ENCODE data around the gene ALPI.
A peak's percentile ranks its signal among the peaks of the same experiment; 100 is the strongest.
"Not testable (repeated sequence)": the region's sequence is repeated elsewhere in the genome, so short reads cannot be mapped to it uniquely, and the experiment has no call there.

ALPI gene

GRCh38 chr2:232443669-232444408, 12.1 kb upstream of the ALPI start:
- not testable (repeated sequence) for DNase-seq

DNA sequence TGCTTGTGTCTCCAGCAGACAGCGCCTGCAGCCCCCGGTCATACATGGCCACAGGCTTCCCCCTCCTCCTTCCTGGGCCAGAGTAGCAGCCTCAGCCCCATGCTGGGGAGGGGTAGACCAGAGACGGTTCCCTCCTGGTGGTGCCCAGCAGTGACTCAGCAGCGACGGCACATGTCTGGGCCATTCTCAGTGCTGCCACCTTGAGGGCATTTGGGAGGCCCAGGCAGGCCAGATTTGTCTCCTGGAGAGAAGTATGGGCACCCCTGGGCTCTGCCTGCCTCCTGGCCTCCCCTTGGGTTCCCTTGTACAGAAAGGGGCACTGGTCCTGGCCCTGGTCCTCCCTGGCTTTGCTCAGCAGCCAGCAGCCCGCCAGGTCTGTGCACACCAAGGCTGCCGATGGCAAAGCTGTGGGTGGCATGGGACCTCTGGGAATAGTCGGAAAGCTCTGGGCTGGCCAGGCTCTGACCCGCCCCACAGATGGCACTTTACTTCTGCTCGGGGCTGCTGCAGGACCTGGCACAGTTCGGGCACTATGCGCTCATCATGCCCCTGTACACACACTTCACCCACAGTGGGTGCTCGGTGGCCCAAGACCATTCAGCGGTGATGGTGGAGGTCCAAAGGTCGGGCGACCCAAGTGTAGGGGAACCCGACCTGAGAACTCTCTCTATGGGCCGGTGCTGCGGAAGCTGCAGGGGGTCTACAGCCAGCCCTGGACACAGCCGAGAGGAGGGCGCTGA, 11.4 kb upstream of the ALPI start:
- peak; percentile 1 for DNase-seq

GRCh38 chr2:232445149-232445885, 10.6 kb upstream of the ALPI start:
- not testable (repeated sequence) for DNase-seq

GRCh38 chr2:232446266-232446777, 9.6 kb upstream of the ALPI start:
- not testable (repeated sequence) for DNase-seq

DNA sequence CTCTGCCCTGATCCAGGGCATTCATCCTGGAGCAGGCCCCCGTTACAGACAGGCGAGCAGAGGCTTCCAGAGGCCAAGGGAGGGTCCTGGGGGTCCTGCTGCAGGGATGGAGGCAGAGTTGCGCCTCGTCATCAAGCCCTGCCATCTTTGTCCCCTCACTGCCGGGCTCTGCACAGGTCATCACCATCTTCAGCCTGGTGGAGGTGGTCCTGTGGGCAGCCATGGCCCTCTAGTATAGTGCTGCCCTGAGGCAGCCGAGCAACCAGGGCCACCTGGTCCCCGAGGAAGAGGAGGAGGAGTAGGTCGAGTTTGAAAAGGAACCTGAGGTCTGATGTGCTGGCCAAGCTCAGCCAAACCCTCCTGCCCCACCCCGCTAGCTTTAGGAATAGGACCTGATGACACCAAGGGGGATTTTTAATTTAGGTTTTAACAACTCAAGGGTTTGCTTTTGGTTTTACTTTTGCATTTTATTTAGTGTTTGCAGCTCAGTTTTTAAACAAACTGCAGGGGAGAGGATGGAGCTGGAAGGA, 8.8 kb upstream of the ALPI start:
- DNase-seq: no peak

GRCh38 chr2:232447638-232448303, 8.2 kb upstream of the ALPI start:
- no peak for DNase-seq

DNA sequence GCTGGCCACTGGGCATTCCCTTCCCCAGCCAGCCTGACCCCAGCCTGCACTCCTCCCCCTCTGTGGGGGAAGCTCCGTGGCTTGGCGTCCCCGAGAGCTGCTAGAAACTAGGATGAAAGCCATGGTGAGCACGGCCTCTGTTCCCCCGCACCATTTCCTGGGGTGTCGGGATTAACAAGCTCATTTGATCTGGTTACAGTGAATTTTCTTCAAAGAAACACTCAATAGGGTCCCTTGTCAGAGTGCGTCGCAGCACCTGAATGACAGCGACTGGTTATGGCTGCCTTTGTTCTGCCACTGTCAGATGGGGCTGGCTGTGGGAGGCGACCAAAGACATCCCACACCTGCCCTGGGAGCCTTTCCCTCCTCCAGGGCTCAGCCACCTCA, 7.7 kb upstream of the ALPI start:
- DNase-seq: no peak

GRCh38 chr2:232449964-232450363, 6.0 kb upstream of the ALPI start:
- no peak for DNase-seq

- DNase-seq: not testable (repeated sequence)
Observed at GRCh38 chr2:232451645-232452044, 4.3 kb upstream of the ALPI start.

DNA sequence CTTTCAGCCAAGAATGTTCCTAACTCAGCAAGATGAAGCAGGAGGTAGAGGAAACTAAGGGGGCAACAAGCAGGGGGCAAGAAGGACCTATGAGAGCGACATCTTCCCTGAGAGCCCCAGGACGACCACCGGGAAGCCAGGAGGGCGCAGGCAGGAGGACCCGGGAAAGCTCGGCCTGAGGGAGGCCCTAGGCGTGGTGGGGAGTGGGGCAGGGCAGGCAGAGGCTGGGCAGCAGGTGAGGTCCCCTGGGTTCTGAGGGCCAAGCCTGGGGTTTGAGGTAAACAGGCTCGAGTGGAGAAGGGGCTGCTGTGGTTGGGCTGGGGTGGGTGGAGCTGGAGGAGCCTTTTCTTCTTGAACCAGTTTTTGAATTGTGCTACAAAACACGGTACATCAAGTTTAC, 1.3 kb upstream of the ALPI start:
- DNase-seq: no peak

DNA sequence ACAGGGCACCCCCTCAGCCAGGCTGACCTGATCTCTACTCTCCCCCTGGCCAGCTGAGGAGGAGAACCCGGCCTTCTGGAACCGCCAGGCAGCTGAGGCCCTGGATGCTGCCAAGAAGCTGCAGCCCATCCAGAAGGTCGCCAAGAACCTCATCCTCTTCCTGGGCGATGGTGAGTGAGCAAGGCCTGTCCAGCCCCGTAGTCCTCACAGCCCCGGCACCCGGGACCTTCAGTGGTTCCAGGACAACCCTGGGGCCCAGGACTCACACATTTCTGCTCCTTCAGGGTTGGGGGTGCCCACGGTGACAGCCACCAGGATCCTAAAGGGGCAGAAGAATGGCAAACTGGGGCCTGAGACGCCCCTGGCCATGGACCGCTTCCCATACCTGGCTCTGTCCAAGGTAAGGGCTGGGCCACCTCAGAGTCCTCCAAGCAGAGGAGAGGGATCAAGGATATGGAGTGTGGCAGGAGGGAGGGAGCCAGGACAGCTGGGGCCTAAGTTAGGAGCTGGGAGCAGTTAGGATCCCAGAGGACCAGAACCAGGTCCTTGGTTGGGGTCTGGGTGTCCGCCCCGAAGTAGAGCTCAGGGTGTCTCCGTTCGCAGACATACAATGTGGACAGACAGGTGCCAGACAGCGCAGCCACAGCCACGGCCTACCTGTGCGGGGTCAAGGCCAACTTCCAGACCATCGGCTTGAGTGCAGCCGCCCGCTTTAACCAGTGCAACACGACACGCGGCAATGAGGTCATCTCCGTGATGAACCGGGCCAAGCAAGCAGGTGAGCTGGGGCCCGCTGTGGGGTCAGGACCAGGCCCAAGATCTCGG, 555 bp downstream of the ALPI start:
- DNase-seq: no peak

DNA sequence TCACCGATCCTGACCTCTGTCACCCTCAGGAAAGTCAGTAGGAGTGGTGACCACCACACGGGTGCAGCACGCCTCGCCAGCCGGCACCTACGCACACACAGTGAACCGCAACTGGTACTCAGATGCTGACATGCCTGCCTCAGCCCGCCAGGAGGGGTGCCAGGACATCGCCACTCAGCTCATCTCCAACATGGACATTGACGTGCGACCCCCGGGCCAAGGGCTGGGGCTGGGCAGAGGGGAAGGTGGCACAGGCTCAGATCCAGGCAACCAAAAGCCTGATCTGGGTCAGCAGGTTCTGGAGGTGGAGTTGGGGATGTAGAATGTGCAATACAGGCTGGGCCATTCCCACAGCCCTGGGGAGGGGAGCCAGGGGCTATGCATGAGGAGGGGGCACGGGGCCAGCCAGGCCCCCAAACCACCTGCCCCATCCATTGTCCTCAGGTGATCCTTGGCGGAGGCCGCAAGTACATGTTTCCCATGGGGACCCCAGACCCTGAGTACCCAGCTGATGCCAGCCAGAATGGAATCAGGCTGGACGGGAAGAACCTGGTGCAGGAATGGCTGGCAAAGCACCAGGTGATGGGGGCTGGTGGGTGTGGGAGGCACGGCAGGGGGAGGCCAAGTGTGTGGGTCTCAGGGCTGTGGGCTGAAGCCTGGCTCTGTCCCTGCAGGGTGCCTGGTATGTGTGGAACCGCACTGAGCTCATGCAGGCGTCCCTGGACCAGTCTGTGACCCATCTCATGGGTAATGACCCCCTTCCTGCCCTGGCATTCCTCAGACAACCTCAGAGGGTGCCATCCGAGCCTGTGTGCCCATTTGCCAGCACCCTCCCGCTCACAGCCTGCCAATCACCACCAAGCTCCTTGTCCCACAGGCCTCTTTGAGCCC, 1.4 kb downstream of the ALPI start:
- no peak for DNase-seq

GRCh38 chr2:232458051-232458660, 2.2 kb downstream of the ALPI start:
- DNase-seq: no peak

GRCh38 chr2:232458661-232459418, 2.9 kb downstream of the ALPI start:
- DNase-seq: no peak

DNA sequence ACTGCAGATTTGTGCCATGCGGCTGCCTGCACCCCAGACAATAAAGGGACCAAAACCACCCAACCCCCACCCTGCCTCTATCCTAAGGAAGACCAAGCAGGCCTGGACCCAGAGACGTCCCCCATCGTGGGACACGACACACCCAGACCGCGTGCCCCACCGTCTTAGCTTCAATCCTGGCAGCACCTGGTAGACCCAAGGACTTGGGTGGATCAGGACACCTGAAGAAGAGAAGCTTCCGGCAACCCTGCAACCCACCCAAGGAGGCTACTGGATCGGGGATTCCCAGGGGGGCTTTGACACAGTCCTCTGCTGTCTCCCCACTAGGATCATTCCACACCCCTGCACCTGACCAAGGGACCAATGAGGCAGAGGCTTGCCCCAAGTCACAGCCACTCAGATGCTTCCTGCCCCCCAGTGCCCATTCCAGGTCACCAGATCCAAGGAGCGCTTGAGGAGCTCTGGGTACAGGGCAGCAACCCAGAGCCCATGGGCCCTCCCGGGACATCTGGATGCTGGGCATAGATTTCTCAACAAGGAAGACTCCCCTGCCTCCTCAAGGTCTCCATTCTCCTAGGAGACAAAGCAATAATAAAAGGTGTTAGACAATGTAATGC, 3.6 kb downstream of the ALPI start:
- no peak for DNase-seq

- DNase-seq: no peak
Observed at GRCh38 chr2:232460171-232460570, 4.2 kb downstream of the ALPI start.

- no peak for DNase-seq
Observed at GRCh38 chr2:232463701-232464543, 8.0 kb downstream of the ALPI start.

- DNase-seq: no peak
Observed at GRCh38 chr2:232464544-232464885, 8.6 kb downstream of the ALPI start.

Data from NCI-H446 treated with DMSO at 0.1 percent for 48 hours (cell line).